ENCODE measurements around the gene ZNF436.
"Not testable (repeated sequence)": the region's sequence is repeated elsewhere in the genome, so short reads cannot be mapped to it uniquely, and the experiment has no call there.

ZNF436 gene

GRCh38 chr1:23389837-23390321, 20.2 kb upstream of the ZNF436 start:
- DNase-seq, result no peak

DNA sequence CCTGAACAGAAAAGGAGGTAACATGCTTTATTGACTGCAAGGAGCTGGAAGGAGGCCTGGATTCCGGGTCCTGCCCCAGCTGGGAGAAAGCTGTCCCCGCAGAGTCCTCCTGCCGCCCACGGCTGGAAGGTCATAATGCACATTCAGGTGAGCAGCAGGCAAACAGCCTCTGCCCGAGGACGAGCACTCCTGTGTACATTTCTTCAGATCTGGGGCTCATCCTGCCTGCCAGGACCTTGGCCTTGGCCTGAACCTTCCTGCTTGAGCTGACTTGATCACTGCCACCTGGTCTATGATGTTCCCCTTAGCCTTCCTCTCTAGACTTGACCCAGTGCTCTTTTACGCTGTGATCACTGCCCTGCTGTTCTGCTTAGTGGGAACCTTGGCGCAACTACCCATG, 17.9 kb upstream of the ZNF436 start:
- DNase-seq, result no peak

DNA sequence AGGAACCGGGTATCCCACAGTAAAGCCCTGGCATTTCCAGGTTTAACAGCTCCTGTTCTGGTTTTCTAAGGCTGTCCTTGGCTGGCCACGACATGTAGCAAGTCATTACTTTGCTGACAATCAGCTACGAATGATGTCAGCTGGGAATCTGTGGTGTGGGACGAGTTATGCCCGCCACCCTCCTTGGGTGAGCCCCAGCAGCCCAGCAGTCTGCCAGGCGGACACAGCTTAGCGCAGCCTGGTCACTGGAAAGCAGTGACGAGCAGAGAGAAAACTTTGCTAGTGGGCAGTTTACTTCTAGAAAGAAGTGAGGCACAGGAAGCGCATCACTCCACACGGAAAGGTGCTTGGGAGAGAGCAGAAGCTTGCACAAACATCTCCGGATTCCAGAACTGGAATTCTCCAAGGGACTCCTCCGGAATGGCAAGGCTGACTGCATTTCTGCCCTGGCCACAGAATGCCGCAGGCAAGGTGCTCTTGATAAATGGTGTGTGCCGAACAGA, 15.5 kb upstream of the ZNF436 start:
- DNase-seq, result no peak

- no peak for DNase-seq
Measured at GRCh38 chr1:23384312-23385058, 14.8 kb upstream of the ZNF436 start.

DNA sequence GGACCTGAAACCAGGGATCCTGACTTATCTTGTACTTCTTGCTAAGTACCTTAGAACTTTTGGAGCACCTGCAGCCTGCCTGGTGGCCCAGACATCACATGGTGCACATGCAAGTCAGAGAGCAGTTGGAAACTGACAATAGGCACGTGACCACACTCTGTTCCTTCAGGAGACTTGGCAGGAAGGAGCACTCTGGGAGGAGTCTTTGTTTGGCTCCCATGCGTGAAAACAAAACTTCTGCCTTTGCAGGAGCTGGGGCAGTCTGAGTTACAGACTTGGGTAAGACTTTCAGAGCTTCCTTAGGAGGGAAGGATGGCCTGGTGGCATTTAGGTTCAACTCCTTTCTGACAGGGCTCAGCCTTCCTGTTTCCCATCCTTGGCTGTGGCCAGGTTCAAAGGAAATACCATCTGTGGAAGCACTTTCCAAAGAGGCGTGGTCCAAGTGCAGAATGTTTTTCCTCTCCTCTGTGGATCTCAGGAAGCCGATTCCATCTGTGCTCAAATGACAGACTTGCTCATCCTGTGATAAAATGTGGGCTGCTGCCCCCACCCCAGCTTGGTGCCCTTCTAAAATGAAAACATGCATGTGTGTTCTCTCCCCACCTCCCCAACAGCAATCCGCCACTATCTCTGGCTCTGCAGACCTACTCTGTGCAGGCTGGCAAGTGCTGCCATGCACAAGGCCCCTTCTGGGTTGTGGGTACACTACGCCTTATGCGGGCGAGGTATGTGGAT, 14.1 kb upstream of the ZNF436 start:
- no peak for DNase-seq

DNA sequence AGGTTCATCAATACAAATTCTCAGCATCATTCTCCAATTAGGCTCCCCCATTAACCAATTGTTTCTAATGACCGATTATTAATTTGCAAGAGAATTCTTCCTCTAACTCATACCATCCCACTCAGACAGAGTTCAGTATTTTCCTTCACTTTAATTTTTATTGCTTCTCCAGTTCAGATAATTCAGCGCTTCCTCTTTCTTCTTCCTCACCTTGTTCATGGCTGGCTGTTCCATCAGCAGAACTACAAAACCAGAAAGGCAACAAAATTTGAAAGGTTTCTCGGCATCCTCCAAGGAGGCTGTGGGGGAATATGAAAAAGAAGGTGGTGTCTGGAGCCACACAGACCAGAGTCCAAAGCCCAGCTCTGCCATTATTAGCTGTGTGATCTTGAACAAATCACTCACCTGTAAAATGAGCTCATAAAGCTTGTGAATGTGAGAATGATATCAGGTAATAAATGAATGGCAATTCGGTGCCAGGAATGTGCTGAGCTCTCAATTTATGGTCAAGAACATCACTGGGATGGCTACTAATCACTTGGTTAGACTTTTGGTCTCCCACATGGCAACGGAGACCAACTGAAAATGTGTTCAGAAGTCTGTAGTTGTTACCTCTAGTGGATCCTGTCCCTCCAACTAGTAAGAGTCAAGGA, 11.7 kb upstream of the ZNF436 start:
- DNase-seq, result no peak

GRCh38 chr1:23380719-23381118, 11.1 kb upstream of the ZNF436 start:
- no peak for DNase-seq

GRCh38 chr1:23380236-23380635, 10.6 kb upstream of the ZNF436 start:
- not testable (repeated sequence) for DNase-seq

GRCh38 chr1:23376890-23377811, 7.5 kb upstream of the ZNF436 start:
- DNase-seq, result peak; percentile 58

DNA sequence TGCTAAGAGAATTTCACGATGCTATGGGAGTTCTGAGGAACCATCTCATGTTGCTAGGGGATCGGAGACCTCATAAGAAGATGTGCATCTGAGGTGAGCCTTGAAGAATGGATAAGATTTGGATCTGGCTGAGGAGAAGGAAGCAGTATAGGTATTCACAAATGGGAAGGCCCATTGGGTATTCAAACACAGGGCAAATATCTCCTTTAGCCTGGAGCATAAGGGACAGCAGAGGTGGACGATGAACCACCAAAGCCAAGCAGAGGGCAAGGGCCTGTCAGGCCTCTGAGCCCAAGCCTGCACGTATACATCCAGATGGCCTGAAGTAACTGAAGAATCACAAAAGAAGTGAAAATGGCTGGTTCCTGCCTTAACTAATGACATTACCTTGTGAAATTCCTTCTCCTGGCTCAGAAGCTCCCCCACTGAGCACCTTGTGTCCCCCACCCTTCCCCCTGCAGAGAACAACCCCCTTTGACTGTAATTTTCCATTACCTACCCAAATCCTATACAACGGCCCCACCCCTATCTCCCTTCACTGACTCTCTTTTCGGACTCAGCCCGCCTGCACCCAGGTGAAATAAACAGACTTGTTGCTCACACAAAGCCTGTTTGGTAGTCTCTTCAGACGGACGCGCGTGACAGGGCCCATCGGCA, 4.6 kb upstream of the ZNF436 start:
- DNase-seq, result not testable (repeated sequence)

GRCh38 chr1:23371987-23372880, 2.6 kb upstream of the ZNF436 start:
- no peak for DNase-seq

DNA sequence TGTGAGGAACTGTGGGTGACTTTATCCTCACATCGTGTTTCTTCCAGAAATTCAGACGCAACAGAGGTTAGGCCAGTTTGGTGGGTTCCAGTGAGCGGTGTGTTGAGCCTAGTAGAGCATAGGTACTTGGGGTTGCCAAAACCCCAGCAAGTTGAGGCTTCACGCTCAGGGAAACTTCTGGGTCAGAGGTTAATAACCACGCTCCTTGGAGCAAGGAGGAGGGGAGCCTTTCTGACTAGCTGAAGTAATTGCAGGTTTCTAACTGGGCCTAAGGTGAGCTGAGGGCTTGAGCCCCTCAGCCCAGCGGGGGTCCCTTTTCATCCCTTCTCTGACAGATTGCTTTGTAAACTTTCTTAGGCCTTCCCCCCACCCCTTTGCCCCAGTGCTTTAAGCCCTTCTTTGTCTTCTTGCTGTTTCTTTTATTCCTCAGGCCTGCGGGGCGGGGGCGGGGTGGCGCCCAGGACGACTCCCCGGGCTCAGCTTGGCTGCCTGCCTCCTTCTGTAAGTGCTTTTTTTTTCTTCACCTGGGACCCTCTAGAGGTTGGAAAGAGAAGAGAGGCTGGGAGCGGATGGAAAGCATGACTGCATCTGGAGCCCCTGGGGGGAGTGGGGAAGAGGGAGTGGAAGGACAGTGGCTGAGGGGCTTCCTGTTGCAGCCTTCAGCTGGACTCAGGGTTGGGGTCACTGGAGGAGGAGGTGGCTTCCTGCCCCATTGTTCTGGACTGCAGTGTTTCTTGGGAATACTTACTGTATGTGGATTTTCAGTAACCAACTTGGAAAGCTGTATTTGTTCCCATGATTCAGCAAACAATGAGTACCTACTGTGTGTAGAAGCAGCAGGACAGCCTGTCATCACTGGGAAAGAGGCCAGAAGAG, 1.3 kb upstream of the ZNF436 start:
- DNase-seq, result peak; percentile 93

GRCh38 chr1:23370330-23370708, 683 bp upstream of the ZNF436 start:
- peak; percentile 76 for DNase-seq

DNA sequence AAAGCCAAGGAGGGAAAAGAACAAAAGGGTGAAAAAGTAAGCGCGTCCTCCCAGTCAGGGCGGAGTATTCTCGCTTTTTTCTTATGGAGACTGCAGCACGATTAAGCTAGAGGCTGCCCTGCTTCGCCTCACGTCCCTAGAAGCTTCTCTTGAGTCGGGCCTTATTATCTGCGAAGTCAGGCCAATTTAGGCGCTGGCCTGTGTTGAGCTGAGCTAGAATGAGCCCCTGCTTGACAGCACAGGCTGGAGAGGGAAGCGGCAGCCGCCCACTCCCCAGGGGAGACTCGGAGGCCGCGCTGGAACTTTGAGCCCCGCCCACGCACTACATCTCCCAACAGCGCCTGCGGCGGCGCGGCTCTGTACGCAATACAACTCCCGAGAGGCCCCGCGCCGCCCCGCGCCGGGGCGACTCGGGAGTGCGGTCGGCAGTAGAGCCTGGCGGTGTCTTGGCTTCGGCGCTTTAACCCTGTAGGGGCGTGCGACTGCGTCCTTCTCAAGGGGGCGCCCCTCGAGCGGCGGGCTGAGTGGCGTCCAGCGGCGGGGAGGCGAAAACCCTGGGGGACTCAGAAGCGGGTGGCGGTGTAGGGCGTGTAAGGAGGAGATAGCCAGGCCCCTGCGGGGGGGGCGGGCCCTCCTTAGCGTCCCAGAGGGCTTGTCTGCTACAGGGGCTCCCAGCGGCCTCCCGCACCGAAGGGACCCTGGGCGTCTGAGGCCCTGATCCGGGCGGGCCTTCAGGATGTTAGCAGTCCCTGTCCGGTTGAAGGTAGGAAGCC, 888 bp downstream of the ZNF436 start:
- DNase-seq, result peak; percentile 87

GRCh38 chr1:23367791-23368561, 1.7 kb downstream of the ZNF436 start:
- peak; percentile 96 for DNase-seq

GRCh38 chr1:23367451-23367790, 2.2 kb downstream of the ZNF436 start:
- no peak for DNase-seq

DNA sequence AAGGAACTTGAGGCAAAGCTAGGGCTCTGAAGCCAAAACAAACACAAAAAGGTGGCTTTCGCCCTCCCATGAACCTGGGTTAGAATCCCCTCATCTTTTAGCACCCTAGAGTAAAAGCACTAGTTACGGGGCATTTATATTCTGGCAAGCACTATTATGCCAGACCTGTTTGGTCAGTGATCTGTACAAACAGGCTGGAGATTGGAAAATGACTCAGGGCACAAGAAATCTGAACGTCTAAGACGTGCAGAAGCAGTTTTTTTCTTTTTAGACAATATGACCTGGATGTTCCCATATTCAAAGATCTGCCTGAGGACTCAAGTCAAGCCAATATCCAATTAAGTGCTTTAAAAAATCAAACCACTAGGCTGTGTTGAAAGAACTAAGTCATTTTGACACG, 3.0 kb downstream of the ZNF436 start:
- no peak for DNase-seq

GRCh38 chr1:23366146-23366545, 3.5 kb downstream of the ZNF436 start:
- DNase-seq, result no peak
